Fibroblast of skin of back (primary cell): ENCODE results near the gene NCL. TPM values are rescaled to one million over a fixed set of nuclear protein-coding genes. Genes with fewer than 3 reads are reported as not detected.

Source experiments
- DNase-seq: peaks from one replicate; pipeline ENCODE4 v3.0.0-alpha.2; 2013
- polyA plus RNA-seq, 2 experiments: library from polyadenylated mRNA; unstranded; fragments of 120-200 nt; gene quantifications; one replicate each; pipeline ENCODE4 v1.2.1, GENCODE V29; 2013; ENCODE audit not compliant: insufficient read length in 2 of 2

The NCL gene, protein sequence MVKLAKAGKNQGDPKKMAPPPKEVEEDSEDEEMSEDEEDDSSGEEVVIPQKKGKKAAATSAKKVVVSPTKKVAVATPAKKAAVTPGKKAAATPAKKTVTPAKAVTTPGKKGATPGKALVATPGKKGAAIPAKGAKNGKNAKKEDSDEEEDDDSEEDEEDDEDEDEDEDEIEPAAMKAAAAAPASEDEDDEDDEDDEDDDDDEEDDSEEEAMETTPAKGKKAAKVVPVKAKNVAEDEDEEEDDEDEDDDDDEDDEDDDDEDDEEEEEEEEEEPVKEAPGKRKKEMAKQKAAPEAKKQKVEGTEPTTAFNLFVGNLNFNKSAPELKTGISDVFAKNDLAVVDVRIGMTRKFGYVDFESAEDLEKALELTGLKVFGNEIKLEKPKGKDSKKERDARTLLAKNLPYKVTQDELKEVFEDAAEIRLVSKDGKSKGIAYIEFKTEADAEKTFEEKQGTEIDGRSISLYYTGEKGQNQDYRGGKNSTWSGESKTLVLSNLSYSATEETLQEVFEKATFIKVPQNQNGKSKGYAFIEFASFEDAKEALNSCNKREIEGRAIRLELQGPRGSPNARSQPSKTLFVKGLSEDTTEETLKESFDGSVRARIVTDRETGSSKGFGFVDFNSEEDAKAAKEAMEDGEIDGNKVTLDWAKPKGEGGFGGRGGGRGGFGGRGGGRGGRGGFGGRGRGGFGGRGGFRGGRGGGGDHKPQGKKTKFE
- polyA plus RNA-seq (2013, experiment 1 of 2; ENCODE audit: insufficient read length) = 752 TPM
- polyA plus RNA-seq (2013, experiment 2 of 2; ENCODE audit: insufficient read length) = 490 TPM

DNA sequence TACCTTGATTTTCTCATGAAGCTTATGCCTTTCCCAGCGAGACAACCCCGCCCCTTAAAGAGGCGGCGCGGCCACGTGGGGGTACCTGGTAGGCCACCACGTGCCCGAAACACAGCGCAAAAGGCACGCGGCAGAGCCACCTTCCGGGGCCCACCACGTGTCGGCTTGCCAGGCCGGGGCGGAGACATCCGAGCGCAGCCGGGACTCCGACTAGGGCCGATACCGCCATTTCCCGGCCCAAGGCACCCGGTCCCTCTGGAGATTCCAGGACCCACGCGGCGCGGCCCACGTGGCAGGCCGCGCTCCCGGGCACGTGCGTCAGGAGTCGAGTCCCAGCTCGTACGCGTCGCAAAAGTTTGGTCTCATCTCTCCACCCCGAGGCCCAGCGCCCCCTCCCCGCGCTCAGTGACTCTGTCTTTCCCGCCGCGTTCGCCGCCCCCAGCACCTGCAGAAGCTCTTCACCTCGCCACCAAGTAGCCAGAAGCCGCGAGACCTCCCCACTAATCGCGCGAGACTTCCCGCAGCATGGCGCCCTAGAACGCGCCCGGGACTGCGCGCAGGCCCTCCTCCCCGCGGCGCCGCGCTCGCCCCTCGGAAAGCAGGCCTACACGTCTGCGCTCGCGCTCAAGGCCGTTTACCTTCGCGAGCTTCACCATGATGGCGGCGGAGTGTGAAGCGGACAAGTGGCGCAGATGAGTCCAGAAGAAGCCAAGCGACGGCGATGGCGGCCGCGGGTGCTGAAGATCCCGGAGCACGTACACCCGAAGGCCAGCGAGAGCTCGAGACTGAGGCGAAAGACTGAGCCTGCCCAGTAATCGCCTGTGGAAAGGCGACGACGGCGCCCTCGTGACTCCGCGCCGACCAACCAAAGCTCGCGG, at the start of gene NCL:
NCL (minus strand) TSS at position 787 of the 878 bp plus-strand sequence; CDS start at position 656, 131 bp downstream.
- peak; percentile 98 for DNase-seq

DNA sequence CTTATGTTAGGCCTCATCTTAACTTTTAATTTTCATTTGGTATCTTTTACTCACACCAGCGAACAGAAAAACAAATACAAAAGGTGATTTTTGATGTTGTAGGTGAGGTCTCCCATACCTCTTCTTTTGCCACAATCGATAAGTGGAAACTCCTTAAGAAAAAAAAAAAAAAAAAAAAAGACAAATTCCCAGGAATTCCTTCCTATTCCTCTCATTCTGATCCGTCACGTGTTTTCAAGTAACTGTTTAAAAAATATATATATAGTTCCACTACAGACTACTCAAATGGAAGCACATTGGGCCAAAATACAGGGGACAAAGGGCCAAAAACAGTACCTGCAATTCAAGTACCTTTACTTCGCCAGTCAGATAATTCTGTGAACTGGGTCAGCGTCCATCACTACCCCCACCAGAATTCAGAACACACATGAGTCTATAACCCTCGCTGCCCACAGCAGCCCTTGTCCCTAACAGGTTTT, 49.5 kb upstream of the NCL start:
- no peak for DNase-seq

DNA sequence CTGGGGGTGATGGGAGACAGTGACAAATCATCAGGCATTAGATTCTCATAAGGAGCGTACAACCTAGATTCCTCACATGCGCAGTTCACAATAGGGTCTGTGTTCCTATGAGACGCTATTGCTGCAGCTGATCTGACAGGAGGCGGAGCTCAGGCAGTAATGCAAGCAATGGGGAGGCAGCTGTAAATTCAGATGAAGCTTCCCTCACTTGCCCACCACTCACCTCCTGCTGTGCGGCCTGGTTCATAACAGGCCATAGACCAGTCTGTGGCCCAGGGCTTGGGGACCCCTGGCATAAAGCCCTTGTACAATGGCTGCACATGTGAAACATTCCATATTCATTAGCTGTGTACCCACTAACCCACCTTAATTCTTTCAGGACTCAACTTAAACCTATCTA, 47.9 kb upstream of the NCL start:
- no peak for DNase-seq

DNA sequence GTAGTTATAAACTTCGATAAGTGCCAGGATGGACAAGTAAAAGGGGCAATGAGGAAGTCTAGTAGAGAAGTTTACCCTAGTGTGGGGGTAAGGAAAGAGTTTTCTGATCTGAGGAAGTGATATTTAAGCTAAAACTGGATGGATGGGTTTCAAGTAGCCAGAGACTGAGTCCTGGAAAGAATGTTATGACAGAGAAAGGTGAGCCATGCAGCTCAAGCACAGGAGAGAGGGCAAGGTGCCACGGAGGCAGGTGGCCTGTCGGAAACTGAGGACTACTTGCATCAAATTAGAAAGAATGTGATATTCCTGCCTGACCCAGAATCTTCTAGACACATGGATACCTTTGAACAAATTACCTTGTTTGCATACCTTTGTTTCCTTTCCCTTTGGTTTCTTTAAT, 39.5 kb upstream of the NCL start:
- no peak for DNase-seq

DNA sequence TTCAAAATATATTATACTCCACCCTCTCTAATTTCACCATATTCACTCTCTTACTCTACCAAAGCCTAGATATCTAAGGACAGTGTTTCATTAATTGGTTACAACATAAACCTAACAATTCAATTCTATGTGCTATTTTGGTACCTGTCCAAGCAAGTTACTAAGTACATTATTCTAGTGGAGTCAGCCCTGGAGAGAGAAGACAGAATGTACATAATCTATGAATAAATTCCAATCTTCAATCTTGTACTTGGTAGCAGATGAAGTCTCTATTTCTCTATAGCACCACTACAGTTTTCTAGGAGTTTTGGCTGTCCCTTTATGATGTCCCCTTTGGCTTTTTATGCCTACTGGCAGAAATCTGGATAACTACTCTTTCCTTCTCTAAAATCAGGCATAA, 38.3 kb upstream of the NCL start:
- no peak for DNase-seq

DNA sequence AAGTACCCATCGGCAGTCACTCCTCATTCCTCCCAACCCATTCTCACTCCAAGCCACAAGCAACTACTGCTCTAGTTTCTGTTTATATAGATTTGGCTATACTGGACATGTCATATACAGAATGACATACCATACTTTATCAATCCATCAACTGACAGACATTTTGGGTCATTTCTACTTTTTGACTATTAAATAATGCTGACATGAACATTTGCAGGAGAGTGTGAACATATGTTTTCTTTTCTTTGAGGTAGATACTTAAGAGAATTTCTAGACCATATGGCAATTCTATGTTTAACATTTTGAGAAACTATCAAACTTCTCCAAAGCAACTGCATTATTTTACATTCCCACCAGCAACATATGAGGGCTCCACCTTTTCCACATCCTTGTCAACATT, 33.4 kb upstream of the NCL start:
- DNase-seq = no peak

DNA sequence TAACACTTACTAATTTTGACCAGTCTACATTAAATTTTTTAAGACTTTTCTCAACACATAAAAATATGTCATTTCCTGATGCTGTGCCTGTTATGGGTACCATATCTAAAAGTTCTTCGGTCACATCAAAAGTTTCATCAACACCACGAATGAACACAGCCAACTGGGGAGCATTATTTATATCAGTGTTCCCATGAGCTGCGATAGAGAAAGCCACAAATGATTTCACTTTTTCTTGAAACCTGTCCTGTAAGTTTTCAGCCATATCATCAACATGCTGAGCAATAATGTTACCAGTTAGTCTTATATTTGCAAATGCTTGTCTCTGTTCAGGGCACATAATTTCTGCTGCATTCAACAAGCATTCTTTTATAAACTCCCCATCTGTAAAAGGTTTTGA, 30.4 kb upstream of the NCL start:
- DNase-seq = no peak

DNA sequence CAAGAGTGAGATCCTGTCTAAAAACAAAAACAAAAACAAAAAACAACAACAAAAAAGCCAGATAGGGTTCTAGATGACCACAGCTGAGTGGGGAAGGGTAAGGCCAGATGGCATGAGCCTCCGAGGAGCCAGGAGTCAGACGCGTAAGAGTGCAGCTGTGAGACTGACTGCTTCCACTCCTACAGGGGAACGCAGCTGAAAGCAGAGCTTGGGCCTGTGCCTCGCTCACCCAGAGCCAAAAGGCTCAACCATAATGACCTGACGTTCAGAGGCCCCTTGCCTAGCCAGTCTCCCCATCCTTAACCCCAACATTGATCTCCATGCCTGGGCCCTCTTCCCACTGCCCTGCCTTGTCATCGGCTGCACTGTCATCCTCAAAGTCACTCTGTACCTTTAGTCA, 26.5 kb upstream of the NCL start:
- DNase-seq = no peak

DNA sequence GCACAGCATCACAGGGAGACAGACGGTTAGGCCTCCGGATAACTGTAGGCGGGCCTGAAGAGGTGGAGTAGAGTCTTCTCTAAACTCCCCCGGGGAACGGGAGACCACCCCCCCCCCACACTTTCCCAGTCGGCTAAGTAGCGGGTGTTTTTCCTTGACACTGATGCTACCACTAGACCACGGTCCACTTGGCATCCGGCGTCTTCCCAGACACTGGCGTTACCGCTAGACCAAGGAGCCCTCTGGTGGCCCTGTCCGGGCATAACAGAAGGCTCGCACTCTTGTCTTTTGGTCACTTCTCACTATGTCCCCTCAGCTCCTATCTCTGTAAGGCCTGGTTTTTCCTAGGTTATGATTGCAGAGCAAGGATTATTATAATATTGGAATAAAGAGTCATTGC, 25.7 kb upstream of the NCL start:
- no peak for DNase-seq

DNA sequence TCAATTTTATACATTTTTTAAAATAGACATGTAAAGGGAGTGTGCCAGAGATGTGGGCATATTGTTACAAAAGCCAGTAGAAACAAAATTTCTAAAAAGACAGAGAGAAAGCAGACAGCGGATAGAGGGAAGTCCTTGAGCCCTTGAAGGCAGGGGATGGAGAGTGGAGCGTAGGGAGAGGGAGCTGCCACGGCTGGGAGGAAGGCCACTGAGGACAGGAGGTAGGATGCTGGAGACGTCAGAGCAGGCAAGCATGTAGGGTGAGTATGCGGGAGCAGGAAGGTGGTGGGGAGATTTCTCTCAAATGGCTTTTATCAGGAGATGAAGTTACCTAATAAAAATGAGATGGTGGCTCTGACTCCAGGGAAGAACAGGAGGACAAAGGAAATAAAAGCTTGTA, 24.0 kb upstream of the NCL start:
- DNase-seq = no peak

DNA sequence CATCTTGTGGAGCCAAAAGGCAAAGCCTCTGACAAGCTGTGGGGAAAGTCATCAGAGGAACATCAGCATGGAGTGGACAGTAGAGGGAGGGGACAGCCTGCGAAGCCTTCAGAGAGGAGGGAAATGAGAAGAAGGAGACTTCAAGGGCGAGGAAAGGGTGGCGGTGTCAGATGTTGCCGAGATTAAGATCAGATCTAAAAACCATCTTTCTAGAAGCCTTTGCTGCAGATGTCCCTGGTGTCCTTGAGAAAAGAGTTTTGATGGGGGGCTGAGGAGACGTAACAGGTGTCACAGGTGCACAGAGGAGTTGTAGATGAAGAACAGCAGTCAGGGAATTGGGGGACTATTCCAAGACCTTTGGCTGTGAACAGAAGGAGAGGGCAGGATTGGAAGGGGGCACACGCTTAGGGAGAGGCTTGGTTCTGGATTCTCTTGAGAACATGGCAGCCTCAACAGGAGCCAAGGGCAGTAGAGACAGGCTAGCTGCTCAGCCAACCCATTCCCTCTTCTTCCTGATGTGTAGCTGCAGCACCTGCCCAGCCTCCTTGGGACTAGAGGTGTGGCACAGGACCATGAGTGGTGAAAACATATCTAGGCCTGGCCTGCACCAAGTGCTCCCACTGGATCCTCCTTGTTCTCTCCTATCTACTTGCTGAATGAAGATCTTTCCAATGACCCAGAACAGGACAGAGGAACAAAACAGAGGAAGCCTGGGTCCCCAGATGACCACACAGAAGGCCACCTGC, 22.7 kb upstream of the NCL start:
- no peak for DNase-seq

DNA sequence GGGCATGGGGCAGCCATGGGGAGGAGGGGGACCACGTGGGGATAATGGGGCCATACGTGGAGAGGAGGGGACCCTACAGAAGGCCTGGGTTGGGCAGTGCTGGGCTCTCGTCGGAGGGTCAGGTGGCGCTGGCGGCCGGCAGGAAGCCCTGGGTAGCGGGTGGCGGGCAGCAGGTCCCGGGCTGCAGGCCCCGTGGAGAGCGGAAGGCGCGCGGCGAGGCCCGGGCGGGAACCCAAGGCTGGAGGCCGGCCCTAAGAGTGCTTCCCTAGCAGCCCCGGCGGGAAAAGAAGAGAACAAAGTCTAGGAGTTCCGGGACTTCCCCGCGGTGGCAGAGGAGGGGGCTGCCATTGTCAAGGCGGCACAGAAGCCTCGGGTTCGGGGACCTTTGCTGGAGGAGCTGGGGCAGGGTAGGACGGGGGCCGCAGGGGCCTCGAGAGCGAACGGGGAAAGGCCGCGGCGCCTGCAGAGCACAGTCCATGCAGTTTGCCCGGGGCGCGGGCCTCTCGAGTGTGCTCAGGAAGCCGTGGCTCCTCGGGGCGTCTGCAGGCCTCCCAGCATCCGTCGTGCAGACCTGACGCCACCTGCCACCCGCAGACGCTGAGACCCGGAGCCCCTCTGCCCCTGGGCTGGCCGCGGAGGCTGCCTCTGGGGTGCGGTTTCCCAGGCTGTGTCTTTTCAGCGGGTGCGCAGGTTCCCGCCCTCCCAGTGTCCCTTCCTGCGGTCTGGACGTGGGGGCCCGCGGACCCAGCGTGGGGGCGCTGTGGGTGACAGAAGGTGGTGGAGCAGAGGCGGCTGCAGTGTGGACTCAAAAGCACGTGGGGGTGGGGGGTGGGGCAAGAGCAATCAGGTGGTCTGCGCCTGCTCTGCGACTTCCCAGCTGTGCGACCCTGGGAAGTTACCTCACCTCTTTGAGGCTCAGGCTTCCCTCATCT, 19.4 kb upstream of the NCL start:
- DNase-seq = peak; percentile 43

DNA sequence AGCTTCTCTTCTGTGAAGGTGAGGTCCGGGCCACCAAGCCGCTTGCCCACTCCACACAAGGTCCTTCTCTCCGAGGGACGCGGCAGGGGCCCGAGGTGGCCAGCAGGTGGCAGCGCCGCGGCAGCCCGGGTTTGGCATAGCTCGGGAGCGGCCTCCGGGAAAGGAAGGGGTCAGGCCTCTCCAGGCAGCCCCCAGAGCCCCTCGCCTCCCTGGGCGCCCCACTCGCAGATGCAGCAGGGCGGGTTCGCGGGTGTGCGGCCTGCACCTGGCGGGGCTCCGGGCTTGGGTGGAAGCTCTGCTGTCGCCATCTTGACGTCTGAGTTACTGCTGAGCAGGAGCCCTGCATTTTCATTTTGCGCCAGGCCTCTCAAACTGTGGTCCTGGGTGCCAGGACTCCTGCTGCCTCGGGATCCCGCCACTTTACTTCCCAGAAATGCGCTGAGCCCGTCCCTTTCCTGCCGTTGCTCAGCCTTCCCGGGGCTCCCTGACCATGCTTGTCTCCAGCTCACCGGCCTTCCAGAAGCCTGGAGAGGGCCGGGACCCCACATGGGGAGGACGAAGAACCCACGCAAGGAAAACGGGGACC, 18.6 kb upstream of the NCL start:
- DNase-seq = peak; percentile 70

DNA sequence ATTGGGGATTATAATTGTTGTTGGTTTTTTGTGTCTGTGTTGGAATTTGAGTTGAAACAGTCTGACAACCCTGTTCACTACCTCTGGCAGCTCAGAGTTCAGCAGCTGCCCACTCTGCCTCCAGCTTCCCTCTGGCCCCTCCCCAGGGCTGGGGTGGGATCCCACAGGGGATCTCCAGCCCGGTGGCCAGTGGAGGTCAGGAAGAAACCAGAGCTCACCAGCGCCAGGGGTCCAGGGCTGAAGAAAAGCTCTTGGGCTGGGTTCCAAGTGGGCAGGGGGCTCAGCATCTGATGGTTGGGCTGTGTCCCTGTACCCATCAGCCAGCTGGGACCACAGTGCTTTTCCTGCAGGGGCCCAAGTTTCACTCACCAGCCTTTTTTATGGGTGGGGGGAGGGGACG, 16.5 kb upstream of the NCL start:
- no peak for DNase-seq

DNA sequence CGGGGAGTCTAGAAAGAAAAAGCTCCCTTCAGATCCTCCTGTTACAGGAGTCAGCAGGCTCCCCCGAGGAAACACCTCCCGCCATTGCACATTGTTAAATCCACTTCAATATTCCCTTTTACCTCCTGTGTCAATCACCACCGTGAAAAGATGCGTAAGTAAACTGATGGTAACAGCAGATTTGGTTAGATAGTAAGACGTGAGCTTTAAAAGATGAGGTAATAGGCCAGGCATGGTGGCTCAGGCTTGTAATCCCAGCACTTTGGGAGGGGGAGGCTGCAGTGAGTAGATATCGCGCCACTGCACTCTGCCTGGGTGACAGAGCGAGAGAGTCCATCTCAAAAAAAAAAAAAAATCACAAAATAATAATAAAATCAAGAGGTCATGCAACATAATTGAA, 15.2 kb upstream of the NCL start:
- DNase-seq = no peak

DNA sequence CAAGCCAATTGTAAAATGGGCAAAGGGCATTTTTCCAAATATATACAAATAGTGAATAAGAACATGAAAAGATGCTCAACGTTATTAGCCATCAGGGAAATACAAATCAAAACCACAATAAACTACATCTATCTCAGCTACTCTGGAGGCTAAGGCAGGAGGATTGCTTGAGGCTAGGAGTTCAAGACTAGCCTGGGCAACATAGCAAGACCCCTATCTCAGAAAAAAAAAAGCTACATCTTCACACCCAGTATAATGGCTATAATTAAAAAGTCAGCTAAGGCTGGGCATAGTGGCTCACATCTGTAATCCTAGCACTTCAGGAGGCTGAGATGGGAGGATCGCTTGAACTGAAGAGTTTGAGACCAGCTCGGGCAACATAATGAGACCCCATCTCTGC, 12.6 kb upstream of the NCL start:
- no peak for DNase-seq

DNA sequence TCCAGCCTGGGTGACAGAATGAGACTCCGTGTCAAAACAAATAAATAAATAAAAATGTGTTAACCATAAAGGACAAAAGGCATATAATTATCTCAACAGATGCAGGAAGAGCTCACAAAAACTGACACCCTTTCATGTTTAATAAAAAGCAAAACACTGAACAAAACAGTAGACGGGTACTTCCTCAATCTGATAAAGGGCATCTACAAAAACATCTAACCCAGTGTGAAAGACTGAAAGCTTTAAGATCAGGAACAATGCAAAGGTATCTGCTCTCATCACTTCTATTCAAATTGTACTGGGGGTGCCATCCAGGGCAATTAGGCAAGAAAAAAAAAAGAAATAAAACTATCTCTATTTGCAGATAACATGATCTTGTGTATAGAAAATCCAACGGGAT, 11.7 kb upstream of the NCL start:
- DNase-seq = no peak

DNA sequence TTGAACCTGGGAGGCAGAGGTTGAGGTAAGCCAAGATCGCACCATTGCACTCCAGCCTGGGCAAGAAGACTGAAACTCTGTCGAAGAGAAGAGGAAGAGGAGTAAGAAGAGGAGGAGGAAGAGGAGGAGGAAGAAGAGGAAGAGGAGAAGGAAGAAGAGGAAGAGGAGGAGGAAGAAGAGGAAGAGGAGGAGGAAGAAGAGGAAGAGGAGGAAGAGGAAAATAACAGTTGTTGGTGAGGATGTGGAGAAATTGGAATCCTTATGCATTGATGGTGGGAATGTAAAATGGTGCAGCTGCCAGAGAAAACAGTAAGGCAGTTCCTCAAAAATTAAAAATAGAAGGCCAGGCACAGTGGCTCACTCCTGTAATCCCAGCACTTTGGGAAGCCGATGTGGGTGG, 8.5 kb upstream of the NCL start:
- no peak for DNase-seq

DNA sequence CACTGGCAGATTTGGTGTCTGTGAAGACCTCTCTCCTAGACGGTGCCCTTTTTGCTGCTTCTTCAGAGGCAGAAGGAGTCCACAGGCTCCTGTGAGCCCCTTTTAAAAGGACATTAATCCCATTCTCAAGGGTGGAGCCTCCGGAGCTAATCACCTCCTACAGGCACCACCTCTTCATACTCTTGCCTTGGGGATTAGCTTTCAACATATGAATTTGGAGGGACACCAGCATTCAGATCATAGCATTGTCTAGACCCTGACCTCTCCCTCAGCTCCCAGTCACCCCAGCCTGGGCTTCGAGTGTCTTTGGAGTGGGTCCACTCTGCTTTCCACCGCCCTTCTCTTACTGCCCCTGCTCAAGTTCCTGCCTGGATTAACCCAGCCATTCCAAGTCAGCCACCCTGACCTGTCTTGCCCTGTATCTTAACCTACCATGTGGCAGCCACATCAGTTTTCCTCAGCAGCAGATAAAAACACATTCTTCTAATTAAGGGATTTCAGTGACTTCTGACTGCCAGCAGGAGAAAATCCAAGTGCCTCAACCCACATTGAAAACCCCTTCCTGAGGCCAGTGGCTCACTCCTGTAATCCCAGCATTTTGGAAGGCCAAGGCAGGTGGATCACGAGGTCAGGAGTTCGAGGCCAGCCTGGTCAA, 6.1 kb upstream of the NCL start:
- no peak for DNase-seq

DNA sequence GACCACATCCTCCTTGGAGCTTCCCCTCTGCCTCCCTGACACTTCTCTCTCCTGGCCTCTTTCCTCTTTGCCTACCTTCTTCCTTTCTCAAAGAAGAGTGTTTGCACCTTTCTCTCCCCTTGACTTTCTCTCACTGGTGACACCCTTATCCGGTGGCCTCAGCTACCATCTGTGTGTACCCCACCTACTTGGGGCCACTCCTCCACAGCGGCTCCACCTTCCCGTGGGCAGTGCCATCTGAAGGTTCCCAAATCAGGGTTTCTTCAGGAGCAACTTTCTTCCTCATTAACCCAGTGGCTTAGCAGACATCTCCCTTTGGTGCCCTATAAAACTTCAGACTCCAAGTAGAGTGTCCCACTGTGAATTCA, 5.3 kb upstream of the NCL start:
- DNase-seq = no peak
